ENCODE measurements around the gene PSMD9.

DNA sequence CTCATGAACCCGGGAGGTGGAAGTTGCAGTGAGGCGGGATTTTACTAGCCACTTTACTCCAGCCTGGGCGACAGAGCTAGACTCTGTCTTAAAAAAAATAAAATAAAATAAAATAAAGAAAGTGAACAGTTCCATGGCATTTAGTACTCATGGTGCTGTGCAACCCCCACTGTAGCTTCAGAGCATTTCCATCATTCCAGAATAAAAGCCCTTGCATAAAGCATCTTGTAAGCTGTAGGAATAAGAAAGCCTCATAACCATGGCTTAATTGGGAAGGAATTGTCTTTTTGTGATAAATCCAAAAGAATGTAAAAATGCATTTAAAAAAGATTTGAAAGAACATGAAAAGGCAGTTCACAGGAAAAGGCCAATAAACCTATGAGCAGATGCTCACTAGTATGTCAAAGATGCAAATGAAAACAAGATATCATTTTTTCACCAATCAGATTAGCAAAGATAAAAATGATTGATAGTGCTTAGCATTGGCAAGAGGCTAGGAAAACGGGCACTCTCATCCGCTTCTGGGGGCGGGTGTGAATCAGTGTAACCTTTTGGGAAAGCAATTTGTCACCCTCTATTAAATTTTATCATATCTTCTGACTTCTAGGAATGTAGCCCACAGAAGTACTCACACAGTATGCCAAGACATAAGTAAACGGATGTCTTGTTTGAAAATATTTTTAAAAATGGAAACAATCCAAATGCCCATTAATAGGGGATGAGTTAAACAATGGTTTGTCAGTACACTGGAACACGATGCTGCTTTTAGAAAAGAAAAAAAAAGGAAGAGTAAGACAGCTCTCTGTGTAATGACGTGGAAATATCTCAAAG lies 76.4 kb downstream of the PSMD9 start:
- TF ChIP-seq, protein P1, sequence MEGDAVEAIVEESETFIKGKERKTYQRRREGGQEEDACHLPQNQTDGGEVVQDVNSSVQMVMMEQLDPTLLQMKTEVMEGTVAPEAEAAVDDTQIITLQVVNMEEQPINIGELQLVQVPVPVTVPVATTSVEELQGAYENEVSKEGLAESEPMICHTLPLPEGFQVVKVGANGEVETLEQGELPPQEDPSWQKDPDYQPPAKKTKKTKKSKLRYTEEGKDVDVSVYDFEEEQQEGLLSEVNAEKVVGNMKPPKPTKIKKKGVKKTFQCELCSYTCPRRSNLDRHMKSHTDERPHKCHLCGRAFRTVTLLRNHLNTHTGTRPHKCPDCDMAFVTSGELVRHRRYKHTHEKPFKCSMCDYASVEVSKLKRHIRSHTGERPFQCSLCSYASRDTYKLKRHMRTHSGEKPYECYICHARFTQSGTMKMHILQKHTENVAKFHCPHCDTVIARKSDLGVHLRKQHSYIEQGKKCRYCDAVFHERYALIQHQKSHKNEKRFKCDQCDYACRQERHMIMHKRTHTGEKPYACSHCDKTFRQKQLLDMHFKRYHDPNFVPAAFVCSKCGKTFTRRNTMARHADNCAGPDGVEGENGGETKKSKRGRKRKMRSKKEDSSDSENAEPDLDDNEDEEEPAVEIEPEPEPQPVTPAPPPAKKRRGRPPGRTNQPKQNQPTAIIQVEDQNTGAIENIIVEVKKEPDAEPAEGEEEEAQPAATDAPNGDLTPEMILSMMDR (IDR thresholded peaks at IDR 0.05; ENCODE audit: insufficient read depth, low read length), result no peak
- TF ChIP-seq, protein P2, sequence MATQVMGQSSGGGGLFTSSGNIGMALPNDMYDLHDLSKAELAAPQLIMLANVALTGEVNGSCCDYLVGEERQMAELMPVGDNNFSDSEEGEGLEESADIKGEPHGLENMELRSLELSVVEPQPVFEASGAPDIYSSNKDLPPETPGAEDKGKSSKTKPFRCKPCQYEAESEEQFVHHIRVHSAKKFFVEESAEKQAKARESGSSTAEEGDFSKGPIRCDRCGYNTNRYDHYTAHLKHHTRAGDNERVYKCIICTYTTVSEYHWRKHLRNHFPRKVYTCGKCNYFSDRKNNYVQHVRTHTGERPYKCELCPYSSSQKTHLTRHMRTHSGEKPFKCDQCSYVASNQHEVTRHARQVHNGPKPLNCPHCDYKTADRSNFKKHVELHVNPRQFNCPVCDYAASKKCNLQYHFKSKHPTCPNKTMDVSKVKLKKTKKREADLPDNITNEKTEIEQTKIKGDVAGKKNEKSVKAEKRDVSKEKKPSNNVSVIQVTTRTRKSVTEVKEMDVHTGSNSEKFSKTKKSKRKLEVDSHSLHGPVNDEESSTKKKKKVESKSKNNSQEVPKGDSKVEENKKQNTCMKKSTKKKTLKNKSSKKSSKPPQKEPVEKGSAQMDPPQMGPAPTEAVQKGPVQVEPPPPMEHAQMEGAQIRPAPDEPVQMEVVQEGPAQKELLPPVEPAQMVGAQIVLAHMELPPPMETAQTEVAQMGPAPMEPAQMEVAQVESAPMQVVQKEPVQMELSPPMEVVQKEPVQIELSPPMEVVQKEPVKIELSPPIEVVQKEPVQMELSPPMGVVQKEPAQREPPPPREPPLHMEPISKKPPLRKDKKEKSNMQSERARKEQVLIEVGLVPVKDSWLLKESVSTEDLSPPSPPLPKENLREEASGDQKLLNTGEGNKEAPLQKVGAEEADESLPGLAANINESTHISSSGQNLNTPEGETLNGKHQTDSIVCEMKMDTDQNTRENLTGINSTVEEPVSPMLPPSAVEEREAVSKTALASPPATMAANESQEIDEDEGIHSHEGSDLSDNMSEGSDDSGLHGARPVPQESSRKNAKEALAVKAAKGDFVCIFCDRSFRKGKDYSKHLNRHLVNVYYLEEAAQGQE (IDR thresholded peaks at IDR 0.05; ENCODE audit: insufficient replicate concordance, low read depth), result no peak
- TF ChIP-seq POLR2AphosphoS5 (IDR thresholded peaks at IDR 0.05; ENCODE audit: low read depth) (no peak), SPI1 (IDR thresholded peaks at IDR 0.05; ENCODE audit: borderline replicate concordance, low read depth) (no peak), GABPA (IDR thresholded peaks at IDR 0.05; ENCODE audit: low read depth) (no peak)
